KOPT-K1 (cell line): ENCODE data around the gene STC2.
"Not testable (repeated sequence)": the region's sequence is repeated elsewhere in the genome, so short reads cannot be mapped to it uniquely, and the experiment has no call there.

Experiments used
- H3K27ac ChIP-seq: fragments of 200-600 bp; sonication (generic); 2 replicates; pipeline ENCODE4 v1.5.1; 2016; ENCODE audit warnings: antibody characterized with exemption, mild to moderate bottlenecking, low read depth, low read length; ENCODE audit not compliant: poor library complexity, severe bottlenecking
- H3K36me3 ChIP-seq: fragments of 200-600 bp; sonication (generic); 2 replicates; pipeline ENCODE4 v1.5.1; 2017; ENCODE audit warnings: antibody characterized with exemption, mild to moderate bottlenecking, low read length, moderate library complexity; ENCODE audit not compliant: insufficient read depth
- H3K9me3 ChIP-seq: fragments of 200-600 bp; sonication (generic); 2 replicates; pipeline ENCODE4 v1.5.1; 2017; ENCODE audit warnings: antibody characterized with exemption, low read length, mild to moderate bottlenecking; ENCODE audit not compliant: insufficient read depth, poor library complexity, severe bottlenecking

Gene STC2, protein sequence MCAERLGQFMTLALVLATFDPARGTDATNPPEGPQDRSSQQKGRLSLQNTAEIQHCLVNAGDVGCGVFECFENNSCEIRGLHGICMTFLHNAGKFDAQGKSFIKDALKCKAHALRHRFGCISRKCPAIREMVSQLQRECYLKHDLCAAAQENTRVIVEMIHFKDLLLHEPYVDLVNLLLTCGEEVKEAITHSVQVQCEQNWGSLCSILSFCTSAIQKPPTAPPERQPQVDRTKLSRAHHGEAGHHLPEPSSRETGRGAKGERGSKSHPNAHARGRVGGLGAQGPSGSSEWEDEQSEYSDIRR

DNA sequence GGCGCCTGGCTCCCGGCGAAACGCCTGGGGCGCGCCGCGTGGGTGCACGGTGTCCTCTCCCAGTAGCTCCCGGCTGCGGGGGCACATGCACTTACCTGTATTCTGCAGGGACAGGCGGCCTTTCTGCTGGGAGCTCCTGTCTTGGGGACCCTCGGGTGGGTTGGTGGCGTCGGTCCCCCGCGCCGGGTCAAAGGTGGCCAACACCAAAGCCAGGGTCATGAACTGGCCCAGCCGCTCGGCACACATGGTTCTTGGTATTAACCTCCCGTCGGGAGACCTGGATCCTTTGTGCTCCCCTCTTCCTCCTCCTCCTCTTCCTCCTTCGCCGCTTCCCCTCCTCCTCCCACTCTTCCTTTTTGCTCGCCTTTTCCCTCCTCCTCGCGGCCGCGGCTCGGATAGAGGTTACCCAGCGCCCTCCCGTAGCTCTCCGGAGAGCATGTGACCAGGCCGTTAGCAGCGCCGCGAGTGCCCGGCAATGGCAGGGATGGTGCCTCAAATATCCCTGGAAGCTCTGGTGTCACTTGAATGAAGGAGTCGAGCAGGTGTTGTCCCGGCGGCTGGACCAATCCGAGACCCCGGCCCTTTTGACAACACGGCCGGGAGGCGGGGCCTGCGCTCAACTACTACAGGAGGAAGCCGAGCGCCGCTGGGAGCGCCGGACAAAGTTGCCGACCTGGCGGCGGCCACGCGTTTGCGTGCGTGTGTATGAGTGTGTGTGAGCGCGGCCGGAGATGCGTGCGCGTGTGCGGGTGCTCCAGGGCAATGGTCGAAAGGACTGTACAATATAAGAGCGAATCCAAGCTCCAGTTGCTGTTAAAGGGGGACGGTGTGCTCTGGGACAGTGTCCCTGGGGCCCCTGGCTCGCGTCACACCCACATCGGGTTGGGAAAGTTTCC is at the start of gene STC2:
Gene STC2, minus strand, starts transcription at position 467 of the 896 bp plus-strand sequence. Its CDS starts 221 bp downstream, at position 246.
- no peaks in the 10 kb centered on the region for H3K36me3 ChIP-seq
- no peak within 1 kb of the TSS for H3K27ac ChIP-seq

DNA sequence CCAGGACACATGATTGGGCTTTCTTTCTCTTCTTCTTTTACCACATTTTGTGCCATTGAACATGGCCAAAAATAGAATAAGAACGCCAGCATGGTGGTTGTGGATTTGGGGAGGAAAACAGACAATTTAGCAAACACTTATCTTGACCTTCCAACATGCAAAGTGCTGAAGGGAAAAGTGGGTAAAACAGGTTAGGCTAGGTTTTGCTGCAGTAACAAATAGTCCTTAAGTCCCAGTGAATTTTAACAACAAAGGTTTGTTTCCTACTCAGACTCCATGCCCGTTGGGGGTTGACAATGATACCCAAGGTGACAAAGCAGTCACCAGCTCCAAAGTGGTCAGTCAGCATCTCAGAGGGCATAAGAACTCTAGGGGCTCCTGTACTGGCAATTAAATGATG is 43.2 kb upstream of the STC2 start:
- Histone ChIP-seq H3K36me3 (no peaks in the 10 kb centered on the region), H3K9me3 (peaks cover 6% of the 10 kb centered on the region), H3K27ac (no peak overlapping the region)

More for the DNA sequence above, at the start of gene STC2:
- no peaks in the 10 kb centered on the region for H3K9me3 ChIP-seq

DNA sequence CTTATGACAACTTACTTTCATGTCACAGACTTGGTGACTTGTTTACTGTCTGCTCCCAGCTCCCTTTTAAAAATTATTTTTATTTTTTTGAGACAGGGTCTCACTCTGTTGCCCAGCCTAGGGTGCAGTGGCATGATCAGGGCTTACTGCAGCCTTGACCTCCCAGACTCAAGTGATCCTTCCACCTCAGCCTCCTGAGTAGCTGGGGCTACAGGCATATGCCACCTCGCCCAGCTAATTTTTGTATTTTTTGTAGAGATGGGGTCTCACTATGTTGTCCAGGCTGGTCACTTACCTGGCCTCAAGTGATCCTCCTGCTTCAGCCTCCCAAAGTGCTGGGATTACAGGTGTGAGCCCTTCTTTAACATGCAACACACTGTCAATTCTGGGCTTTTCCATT is 35.2 kb upstream of the STC2 start:
- H3K9me3 ChIP-seq, H3K27ac ChIP-seq, H3K36me3 ChIP-seq: not testable (repeated sequence)

DNA sequence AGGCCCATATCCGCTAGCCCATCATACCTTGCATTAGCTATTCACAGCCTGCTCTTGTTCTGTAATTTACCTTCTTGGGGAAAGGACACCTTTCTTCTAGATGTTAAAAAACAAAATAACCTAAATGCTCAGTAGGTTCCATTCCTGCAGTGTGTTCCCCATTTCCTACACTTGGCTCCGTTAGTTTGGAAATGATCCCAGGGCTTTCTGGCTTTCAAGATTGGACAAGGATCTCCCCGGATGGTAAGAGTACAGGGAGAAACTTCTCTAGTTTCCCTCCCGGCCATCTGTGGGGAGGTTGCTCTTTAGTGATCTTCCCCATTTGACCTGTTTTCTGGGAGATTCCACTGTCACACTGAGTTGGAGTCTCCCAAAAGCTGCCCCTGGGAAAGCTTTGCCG is 27.3 kb upstream of the STC2 start:
- Histone ChIP-seq H3K27ac (no peak overlapping the region), H3K9me3 (no peaks in the 10 kb centered on the region), H3K36me3 (no peaks in the 10 kb centered on the region)

DNA sequence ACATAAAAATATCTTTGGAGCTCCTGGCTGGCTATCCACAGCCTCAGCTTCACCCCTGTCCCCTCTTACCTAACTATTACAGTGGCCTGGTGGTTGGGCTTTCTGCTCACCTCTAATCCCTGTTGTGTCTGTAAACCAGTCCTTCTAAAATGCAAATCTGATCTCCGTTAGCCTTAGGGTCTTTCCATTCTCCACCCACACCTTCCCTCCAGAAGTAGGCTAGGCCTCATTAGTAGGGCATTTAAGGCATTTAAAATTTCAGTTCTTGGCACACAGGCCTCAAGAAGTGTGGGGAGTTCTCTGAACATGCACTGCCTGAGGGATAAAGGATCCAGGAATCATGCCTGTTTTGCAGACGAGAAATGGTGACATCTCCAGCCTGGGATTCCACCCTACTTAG is 26.4 kb upstream of the STC2 start:
- H3K27ac ChIP-seq, result no peak overlapping the region
- H3K9me3 ChIP-seq, result no peaks in the 10 kb centered on the region
- H3K36me3 ChIP-seq, result no peaks in the 10 kb centered on the region

DNA sequence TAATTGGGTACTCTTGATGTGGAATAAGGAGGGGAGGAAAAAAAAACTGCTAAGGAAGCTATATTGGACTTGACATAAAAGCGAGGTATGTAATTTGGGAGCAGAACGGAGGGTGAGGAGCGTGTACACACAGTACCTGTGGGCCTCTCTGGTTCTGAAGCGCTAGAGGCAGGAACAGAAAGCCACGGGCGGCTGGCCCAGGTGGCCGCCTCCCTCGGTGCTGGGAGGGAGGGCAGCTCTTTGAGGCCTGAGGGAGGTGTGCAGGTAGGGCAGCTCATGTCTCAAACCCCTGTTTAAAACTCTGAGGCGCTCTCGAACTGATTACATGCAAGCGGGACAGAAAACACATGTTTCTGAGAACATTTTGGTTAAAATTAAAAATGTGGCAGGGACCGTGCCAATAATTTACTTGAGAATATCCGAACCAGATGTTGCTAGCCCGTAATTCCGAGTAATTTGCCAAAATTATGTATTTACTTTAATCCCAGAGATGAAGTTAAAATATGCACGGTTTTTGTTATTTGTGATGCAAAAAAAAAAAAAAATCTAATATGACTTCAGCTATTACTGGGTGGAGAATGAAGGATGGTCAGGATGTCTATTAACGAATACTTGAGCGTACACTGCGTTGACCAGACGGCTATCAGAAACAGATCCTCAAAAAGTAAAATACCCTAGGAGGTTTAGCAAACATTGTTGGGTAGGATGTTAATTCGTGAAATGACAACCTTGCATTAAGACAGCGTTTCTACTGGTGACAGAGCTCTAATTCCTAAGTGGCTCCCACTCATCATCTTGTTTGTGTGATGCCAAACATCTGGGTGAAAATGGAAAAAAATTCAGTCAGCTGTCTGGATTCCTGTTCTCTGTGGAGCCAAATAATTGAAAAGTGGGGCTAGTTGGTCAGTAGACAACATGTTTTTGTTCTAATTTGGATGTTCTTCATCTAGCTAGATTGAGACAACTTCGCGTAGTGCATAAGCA is 24.4 kb upstream of the STC2 start:
- no peak overlapping the region for H3K27ac ChIP-seq
- H3K36me3 ChIP-seq, result no peaks in the 10 kb centered on the region
- no peaks in the 10 kb centered on the region for H3K9me3 ChIP-seq

DNA sequence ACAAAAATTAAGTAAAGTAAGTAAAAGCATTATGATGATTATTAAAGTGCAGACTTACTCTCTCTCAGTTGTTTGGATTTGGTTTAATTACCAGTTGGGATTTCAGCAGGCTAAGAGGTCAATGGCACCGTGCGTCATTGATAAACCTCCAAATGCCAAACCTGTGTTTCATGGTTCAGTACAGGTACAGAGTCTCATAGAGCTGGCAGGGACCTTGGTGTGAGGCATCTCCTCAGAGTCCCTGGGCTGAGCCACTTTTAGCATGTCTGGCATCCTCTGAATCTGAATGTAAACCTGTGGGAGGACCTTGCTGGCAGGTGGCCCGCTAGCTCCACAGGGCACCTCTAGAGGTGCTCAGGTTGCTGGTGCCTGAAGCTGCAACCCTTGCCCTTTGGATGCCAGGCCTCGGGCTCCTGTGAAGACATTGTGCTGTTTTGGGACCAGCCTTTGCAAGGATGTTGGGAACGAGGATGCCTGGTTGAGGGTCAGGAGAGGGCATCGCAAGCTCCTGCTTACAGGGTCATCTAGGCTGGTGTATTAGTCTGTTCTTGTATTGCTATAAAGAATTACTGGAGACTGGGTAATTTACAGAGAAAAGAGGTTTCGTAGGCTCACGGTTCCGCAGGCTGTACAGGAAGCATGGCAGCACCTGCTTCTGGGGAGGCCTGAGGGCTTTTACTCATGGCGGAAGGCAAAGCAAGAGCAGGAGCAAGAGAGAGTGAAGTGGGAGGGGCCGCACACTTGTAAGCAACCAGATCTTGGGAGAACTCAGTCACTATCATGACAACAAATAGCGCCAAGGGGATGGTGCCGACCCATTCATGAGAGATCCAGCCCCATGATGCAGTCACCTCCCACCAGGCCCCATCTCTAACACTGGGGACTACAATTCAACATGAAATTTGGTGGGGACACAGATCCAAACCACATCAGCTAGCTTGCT is 14.9 kb upstream of the STC2 start:
- H3K36me3 ChIP-seq, result no peaks in the 10 kb centered on the region
- no peak overlapping the region for H3K27ac ChIP-seq
- H3K9me3 ChIP-seq, result no peaks in the 10 kb centered on the region

DNA sequence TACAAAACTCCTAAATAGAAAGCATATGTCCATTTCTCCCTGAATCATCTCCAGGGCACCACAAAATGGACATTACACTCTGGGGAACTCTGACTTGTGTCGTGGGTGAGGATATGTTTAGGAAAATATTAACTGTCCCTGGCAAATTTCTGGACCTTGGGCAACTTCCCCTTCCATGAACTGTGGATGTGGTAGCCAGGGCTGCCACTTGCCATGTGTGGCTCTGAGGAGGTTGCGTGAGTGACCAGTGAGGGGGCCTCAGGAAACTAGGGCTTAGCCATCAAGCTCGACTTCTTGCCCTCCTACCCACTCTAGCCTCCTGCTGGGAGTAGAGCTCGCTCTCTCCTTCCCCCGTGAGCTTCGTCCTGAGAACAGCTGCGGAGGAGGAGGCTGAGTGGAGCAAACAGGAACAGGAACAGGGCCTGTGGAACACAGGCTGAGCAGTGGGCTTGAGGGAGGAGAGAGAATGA is 13.8 kb upstream of the STC2 start:
- Histone ChIP-seq H3K36me3 (no peaks in the 10 kb centered on the region), H3K27ac (no peak overlapping the region), H3K9me3 (no peaks in the 10 kb centered on the region)

DNA sequence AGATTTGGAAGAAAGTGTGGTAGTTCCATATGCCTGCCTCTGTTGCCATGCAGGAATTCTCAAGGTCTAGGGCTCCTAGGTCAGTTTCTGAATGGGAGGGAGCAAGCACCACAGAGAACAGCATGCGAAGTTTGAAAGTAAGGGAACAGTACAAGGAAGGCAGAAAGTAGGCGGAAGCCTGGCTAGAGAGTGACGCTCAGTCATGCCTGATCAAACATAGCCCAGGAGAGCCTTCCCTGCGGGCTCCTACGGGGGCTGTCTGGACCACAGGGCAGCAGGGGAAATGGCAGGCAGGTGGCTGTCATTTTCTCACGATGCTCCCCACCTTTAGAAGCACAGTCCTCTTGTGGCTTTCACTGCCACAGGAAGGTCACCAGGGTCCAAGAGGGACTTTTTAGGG is 12.8 kb upstream of the STC2 start:
- Histone ChIP-seq H3K27ac (no peak overlapping the region), H3K9me3 (no peaks in the 10 kb centered on the region), H3K36me3 (no peaks in the 10 kb centered on the region)

DNA sequence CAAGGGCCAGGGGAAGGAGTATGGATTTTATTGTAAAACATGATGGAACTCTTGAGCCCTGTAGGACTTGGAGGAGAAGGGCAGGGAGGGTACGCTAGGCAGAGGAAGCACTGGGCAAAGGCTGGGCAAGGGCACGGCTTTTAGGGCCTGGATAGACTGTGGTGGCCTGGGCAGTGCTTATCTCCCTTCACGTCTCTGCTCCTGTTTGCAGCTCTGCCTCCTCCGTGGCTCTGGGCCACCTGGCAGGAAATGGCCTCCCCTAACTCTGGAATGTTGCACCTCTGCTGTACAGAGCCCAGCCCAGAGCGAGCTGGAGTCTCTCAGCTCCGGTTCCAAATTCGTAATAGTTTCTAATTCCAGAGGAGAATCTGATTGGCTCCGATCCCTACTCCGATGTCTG is 12.2 kb upstream of the STC2 start:
- Histone ChIP-seq H3K27ac (no peak overlapping the region), H3K9me3 (no peaks in the 10 kb centered on the region), H3K36me3 (no peaks in the 10 kb centered on the region)

DNA sequence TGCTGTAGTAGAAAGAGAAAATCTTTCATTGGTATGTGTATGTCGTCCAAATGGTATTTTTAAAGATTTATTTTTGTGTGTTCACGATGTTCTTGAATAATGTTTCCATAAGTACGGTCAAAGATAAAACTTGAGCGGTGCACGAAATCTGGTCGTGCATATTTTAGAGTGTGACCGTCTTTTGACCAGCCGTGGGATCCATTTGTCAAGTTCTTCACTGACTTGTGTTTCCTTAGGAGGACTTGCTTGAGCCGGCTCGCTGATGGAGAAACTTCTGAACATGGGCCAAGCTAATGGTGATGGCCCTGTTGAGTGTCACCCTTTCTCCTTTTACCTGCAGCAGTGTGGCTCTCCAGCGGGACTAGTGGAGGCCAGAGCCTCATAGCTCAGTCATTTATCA is 11.1 kb upstream of the STC2 start:
- H3K9me3 ChIP-seq, result no peaks in the 10 kb centered on the region
- no peaks in the 10 kb centered on the region for H3K36me3 ChIP-seq
- no peak overlapping the region for H3K27ac ChIP-seq

DNA sequence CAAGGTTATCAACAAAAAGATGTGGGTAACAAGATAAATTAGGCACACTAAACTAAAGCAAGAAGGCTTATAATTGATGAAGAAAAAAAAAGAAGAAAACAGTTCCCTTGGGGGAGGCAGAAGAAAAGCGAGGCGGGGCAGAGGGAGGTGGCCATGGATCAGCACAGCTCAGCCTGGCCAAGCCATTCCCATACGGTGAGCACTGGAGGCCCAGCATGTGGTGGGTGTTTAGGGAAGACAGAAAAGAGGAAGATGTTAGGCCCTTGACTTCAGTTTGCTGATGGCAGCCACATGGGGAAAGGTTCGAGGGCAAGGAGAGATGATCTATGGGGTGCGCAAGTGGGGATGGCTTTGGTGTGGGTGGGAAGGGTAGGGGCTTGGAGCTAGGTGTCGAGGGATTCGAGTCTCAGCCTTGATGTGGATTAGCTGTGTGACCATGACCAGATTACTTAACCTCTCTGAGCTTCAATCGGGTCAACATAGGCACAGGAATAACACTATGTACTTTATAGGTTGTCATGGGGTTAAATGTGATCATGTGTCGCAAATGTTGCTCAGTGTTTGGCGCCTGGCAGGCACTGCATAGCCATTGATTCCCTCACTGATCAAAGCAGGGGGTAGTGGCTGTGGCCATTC is 10.3 kb upstream of the STC2 start:
- no peak overlapping the region for H3K27ac ChIP-seq
- no peaks in the 10 kb centered on the region for H3K9me3 ChIP-seq
- H3K36me3 ChIP-seq, result no peaks in the 10 kb centered on the region

DNA sequence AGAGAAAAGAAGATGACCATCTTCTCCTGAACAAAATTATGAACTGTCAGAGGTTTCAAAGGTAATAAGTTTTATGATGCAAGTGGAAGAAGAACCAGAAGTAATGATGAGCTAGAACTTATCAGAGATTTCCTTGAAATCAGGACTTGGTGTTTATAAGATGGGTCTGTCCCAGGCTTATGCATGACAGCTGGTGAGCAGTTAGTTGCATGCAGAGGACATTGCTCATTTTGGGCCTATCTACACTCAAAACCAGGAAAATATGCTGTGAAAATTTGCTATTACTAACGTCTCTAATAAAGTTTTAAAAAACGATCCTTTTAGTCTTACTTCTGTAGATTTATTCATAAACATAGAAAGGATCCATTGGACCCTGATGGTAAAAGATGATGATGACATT is 6.6 kb upstream of the STC2 start:
- no peaks in the 10 kb centered on the region for H3K36me3 ChIP-seq
- no peak overlapping the region for H3K27ac ChIP-seq

More for the DNA sequence above, 6.6 kb upstream of the STC2 start:
- no peaks in the 10 kb centered on the region for H3K9me3 ChIP-seq
